Spleen (tissue), 7 donors: Measurements from ENCODE around the gene TAAR5.

ENCODE experiments used
- CTCF ChIP-seq, 11 experiments: fragments of 200-600 bp in 7 of 11; fragments of 450-650 bp in 4 of 11; sonication (generic) in 4 of 11; IDR thresholded peaks in 8 of 11; conservative IDR thresholded peaks in 3 of 11; 1 replicate in 7 of 11; 2 replicates in 4 of 11; pipeline versions ENCODE4 v1.4.0 to v1.8.0; 2016 to 2021; ENCODE audit warnings: antibody characterized with exemption in 11 of 11, inconsistent platforms in 4 of 11, mild to moderate bottlenecking in 1 of 11
- POLR2A ChIP-seq, 3 donors: fragments of 450-650 bp; IDR thresholded peaks; one replicate each; pipeline ENCODE4 v1.5.1; 2017; ENCODE audit warnings: antibody characterized with exemption in 3 of 3, mild to moderate bottlenecking in 1 of 3
- POLR2AphosphoS5 ChIP-seq, 3 donors: sonication (generic); formaldehyde crosslinking; IDR thresholded peaks; one replicate each; pipeline ENCODE4 v1.5.1; 2017; ENCODE audit warnings: antibody characterized with exemption in 3 of 3
- donor health status: DM: no; HTN: no; CAD: no; lungs with moderate emphysema.
- donor health status: DM: no; HTN: no; CAD: no.
- donor health status: DM: no; HTN: no; CAD: no.

GRCh38 chr6:132633362-132633761 lies 43.8 kb upstream of the TAAR5 start:
- TF ChIP-seq CTCF (IDR thresholded peaks at IDR 0.05 in 8 of 11, conservative IDR thresholded peaks at IDR 0.05 in 3 of 11): no peak
- no peak for TF ChIP-seq POLR2AphosphoS5 (IDR thresholded peaks at IDR 0.05)
- no peak for TF ChIP-seq POLR2A (IDR thresholded peaks at IDR 0.05)
